NAMALWA (cell line): Measurements from ENCODE around the gene CAMKK1.
"Not testable (repeated sequence)": the region's sequence is repeated elsewhere in the genome, so short reads cannot be mapped to it uniquely, and the experiment has no call there.

Source experiments
- DNase-seq: peaks from one replicate; pipeline ENCODE4 v3.0.0-alpha.2; 2015; ENCODE audit warnings: low spot score

The CAMKK1 gene

GRCh38 chr17:3879186-3879585, 13.7 kb downstream of the CAMKK1 start:
- no peak for DNase-seq

GRCh38 chr17:3877220-3877619, 15.6 kb downstream of the CAMKK1 start:
- no peak for DNase-seq

- no peak for DNase-seq
These were observed 17.5 kb downstream of the CAMKK1 start for GRCh38 chr17:3875317-3875716.

GRCh38 chr17:3873862-3874261, 19.0 kb downstream of the CAMKK1 start:
- no peak for DNase-seq

- DNase-seq, result no peak
These were observed 22.0 kb downstream of the CAMKK1 start for GRCh38 chr17:3870871-3871306.

- no peak for DNase-seq
These were observed 25.2 kb downstream of the CAMKK1 start for GRCh38 chr17:3867606-3868005.

- DNase-seq, result no peak
These were observed 25.7 kb downstream of the CAMKK1 start for GRCh38 chr17:3867106-3867505.

GRCh38 chr17:3866276-3866675, 26.6 kb downstream of the CAMKK1 start:
- DNase-seq, result no peak

GRCh38 chr17:3865176-3865575, 27.7 kb downstream of the CAMKK1 start:
- no peak for DNase-seq

- DNase-seq, result no peak
These were observed 28.3 kb downstream of the CAMKK1 start for GRCh38 chr17:3864534-3864933.

- no peak for DNase-seq
These were observed 30.8 kb downstream of the CAMKK1 start for GRCh38 chr17:3861761-3862681.

- DNase-seq, result no peak
These were observed 31.7 kb downstream of the CAMKK1 start for GRCh38 chr17:3860939-3861700.

GRCh38 chr17:3859940-3860339, 32.9 kb downstream of the CAMKK1 start:
- no peak for DNase-seq

GRCh38 chr17:3857261-3858105, 35.4 kb downstream of the CAMKK1 start:
- DNase-seq, result no peak

GRCh38 chr17:3854204-3854603, 38.6 kb downstream of the CAMKK1 start:
- DNase-seq, result not testable (repeated sequence)

GRCh38 chr17:3852561-3852960, 40.3 kb downstream of the CAMKK1 start:
- no peak for DNase-seq

GRCh38 chr17:3851461-3852100, 41.3 kb downstream of the CAMKK1 start:
- DNase-seq, result no peak

- no peak for DNase-seq
These were observed 44.5 kb downstream of the CAMKK1 start for GRCh38 chr17:3848229-3848835.

- no peak for DNase-seq
These were observed 45.6 kb downstream of the CAMKK1 start for GRCh38 chr17:3847165-3847670.

- no peak for DNase-seq
These were observed 46.3 kb downstream of the CAMKK1 start for GRCh38 chr17:3846437-3847164.
